Mononuclear cell (primary cell): Measurements from ENCODE around the gene SYT7. TPM values are rescaled to one million over a fixed set of nuclear protein-coding genes. Genes with fewer than 3 reads are reported as not detected.

Experiments
- H3K27me3 ChIP-seq: 2 replicates; pipeline ENCODE4 v1.6.0; 2011; ENCODE audit warnings: low read length, control low read depth; ENCODE audit not compliant: insufficient read depth
- H3K4me1 ChIP-seq: 2 replicates; pipeline ENCODE4 v1.5.1; 2011; ENCODE audit warnings: mild to moderate bottlenecking, low read length, control low read depth; ENCODE audit not compliant: insufficient read depth
- H3K4me3 ChIP-seq: 2 replicates; pipeline ENCODE4 v1.5.1; 2011; ENCODE audit warnings: mild to moderate bottlenecking, low read length, moderate library complexity
- H3K9me3 ChIP-seq: 2 replicates; pipeline ENCODE4 v1.5.1; 2011; ENCODE audit warnings: low read depth, mild to moderate bottlenecking, control low read depth, low read length
- total RNA-seq: library from RNA; depleted of rRNA; stranded (reverse); fragments of >200 nt; gene quantifications from one replicate; pipeline ENCODE4 v1.2.3, GENCODE V29; 2012

Gene SYT7
- total RNA-seq, 1 donor, result under 0.01 TPM

DNA sequence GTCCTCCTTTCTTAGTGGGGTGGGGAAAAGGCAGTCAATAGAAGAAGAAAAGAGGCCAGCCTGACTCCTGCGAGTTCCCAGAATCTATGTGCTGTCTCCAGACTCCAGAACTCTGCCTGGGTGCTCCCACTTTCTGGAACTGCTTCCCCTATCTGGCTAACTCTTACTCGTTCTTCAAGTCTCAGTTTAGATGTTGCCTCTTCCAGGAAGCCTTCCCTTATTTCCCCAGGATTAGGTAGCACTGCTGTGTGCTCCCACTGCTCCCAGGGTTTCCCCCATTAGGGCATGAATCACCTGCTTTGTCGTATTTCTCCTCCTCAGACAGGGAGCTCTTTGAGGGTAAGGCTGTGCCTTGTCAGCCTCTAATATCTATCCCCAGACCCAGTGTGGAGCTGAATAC is 17.5 kb upstream of the SYT7 start:
- Histone ChIP-seq H3K4me1 (no peaks in the 10 kb centered on the region), H3K4me3 (no peak overlapping the region), H3K27me3 (no peaks in the 10 kb centered on the region), H3K9me3 (no peaks in the 10 kb centered on the region)

DNA sequence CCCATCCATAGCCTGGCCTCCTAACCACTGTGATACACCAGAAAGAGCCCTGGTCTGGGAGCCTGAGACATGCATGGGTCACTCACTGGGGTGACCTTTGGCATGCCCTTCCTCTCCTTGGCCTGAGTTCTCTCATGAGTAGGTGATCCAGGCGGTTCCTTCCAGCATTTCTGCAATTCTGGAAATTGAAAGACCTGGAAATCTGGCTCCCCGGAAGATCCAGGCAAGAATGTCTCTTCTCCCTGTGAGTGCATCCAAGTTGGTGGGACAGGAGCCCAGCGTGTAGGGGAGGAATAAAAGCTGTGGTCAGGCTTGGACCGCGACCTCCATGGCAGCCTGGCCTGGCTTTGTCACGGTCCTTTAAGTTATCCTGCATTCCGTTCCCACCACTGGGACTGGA is 16.1 kb upstream of the SYT7 start:
- Histone ChIP-seq H3K9me3 (no peaks in the 10 kb centered on the region), H3K27me3 (no peaks in the 10 kb centered on the region), H3K4me3 (no peak overlapping the region), H3K4me1 (no peaks in the 10 kb centered on the region)

DNA sequence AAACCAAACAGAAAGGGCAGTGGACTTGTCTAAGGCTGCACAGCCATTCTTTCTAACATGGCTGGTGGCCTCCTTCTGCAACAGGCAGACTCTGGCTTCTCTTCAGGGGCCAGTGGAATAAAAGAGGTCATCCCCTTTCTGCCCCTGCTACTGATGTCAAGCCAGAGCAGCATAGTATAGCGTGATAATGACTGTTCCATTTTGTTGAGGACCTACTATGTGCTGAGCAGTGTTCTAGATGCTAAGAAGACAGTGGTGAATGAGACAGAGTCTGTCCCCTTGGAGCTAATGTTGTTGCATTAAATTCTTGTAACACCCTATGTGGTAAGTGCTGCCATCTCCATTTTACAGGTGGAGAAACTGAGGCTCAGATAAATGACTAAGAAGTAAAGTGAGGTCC is 15.7 kb upstream of the SYT7 start:
- Histone ChIP-seq H3K27me3 (no peaks in the 10 kb centered on the region), H3K9me3 (no peaks in the 10 kb centered on the region), H3K4me1 (no peaks in the 10 kb centered on the region), H3K4me3 (no peak overlapping the region)

DNA sequence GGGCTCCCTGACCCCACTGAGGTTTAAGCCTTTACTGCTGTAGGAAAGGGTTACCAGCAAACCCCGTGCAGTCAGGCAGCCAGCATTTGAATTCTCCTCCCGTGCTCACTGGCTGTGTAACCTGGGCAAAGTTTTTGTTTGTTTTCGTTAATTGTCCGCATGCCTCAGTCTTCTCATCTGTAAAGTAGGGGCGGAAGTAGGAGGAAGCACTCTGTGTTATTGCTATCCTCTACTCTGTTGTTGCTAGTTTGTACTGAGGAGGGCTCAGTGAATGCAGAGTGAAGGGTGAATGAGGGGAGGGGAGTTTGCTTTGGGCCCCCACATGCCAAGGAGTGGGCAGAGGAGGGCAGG is 14.0 kb upstream of the SYT7 start:
- no peak overlapping the region for H3K4me3 ChIP-seq
- no peaks in the 10 kb centered on the region for H3K27me3 ChIP-seq
- H3K4me1 ChIP-seq, result no peaks in the 10 kb centered on the region
- no peaks in the 10 kb centered on the region for H3K9me3 ChIP-seq

DNA sequence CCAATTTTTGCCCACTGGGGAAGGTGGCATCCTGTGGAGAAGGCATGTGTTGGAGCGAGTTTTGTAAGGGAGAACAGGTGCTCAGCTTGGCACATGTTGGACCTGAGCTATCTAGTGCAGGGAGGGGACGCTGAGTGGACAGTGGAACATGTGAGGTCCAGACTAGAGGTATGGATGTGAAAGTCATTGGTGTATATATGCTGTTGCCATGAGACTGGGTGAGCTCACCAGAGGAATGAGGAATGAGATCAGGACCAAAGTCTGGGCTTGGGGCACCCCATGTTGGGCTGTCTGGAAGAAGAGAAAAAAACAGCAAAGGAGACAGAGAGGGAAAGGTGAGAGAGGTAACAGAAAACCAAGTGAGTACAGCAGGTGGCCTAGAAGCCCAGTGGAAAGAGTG is 12.3 kb upstream of the SYT7 start:
- Histone ChIP-seq H3K9me3 (no peaks in the 10 kb centered on the region), H3K4me1 (peaks cover 6% of the 10 kb centered on the region), H3K4me3 (no peak overlapping the region), H3K27me3 (peaks cover 6% of the 10 kb centered on the region)

DNA sequence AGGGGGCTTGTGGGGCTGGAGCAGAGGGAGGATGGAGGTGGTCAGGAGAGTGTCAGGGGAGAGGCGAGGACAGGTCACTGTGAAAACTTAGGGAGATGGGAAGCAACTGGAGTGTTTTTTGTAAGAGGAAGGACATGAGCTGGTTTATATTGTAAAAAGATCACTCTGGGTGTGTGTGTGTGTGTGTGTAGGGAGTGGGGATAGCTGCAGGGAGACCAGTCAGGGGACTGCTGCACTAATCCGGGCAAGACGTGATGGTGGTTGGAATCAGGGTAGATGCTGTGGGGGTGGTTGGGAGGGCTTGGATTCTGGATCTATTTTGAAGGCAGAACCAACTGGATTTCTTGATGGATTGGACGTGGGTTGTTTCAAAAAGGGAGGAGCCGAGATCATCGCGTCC is 11.3 kb upstream of the SYT7 start:
- Histone ChIP-seq H3K27me3 (peaks cover 13% of the 10 kb centered on the region), H3K4me3 (no peak overlapping the region), H3K9me3 (no peaks in the 10 kb centered on the region), H3K4me1 (peaks cover 9% of the 10 kb centered on the region)

DNA sequence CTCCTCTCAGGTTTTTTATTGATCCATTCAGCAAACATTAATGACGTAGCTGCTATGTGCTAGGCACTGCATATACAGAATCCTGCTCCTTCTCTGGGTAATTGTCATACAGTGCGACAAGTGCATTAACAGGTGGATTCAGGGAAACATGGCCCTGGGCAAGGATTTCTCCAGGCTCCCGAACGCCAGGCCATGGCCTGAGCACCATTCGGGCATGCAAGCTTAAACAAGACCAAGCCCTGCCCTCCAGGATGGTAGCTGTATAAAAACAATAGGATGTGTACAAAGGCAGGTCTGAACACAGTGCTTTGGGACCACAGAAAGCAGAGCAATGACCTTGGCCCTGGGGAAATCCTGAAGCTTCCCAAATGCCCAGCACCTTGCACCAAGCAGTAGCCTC is 9.1 kb upstream of the SYT7 start:
- Histone ChIP-seq H3K9me3 (no peaks in the 10 kb centered on the region), H3K27me3 (peaks cover 18% of the 10 kb centered on the region), H3K4me3 (no peak overlapping the region), H3K4me1 (peaks cover 9% of the 10 kb centered on the region)

DNA sequence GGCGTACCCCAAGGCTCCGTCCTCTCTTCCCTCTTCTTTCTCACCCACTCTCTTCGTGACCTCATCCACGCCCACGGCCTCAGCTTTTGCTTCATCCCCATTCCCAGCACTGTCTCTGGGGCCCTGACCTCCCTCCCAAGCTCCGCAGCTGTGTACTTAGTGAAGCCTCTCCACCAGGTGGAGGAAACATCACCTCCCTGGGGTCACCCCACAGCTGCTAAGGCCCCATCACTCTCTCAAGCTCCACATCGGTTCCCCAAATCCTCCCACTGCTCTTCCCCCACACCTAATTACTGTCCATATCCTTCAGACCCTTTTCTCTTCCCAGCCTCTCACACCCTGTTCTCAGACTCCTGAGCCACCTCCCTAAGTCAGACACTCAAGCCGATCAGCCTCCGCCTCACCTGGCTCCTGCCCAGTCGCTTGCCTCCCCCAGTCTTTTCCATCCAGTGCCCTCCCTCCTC is 7.9 kb upstream of the SYT7 start:
- H3K4me3 ChIP-seq, result no peak overlapping the region
- H3K4me1 ChIP-seq, result peaks cover 9% of the 10 kb centered on the region
- H3K27me3 ChIP-seq, result peaks cover 18% of the 10 kb centered on the region
- no peaks in the 10 kb centered on the region for H3K9me3 ChIP-seq

DNA sequence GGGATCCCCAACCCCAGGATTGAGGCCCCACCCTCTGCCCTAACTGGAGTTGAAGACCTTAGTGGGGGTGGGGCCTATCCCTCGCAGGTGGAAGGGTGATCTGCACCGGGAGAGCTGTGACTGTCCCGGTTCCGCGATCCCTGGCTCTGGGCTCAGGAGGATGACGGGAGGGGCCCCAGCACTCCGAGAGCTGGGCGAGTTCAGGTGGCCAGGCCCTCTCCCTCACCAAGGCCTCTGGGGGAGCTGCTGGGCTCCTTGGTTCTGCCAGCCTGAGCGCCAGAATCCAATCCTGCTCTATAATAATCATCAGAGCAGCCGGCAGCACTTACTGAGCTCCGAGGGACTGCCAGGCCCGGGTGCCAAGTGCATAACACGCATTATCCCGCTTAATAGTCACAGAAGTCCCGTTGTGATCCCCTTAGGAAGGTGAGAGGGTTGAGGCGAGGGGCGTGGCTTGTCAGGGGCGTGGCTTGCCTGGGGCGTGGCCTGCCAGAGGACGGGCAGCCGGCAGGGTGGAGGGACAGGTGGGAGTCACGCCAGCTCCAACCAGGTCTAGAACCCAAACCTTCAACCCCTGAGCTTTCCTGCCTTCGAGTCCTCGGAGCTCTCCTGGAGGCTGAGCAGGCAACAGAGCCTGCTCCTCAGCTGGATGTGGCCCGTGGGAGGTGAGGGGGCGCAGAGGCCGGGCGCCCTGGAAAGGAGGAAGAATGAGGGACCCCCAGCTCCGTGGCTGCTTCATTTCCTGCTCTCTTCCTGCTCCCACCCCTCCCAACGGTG is 7.3 kb upstream of the SYT7 start:
- H3K27me3 ChIP-seq, result peaks cover 21% of the 10 kb centered on the region
- H3K4me1 ChIP-seq, result peaks cover 9% of the 10 kb centered on the region
- peak overlapping the region; percentile 10 for H3K4me3 ChIP-seq
- H3K9me3 ChIP-seq, result no peaks in the 10 kb centered on the region

DNA sequence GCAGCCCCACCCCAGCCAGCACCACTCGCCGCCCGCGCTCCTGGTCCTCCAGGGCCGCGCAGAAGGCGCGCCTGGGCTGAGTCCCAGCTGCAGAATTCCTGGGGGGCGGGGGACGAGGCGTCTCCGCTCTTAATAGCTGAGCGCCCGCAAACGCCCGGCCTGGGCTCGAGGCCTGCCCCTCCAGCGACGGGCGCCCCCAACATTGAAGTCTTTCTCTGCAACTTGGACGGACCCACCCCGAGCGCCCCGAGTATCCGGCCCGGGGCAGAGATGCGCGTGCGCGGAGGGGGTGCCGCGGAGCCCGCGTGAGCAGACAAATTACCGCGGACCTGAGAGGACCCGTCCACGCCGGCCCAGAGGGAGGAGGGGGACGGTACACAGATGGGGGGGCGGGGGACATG is 6.7 kb upstream of the SYT7 start:
- H3K4me3 ChIP-seq, result no peak overlapping the region
- peaks cover 9% of the 10 kb centered on the region for H3K4me1 ChIP-seq
- H3K27me3 ChIP-seq, result peaks cover 24% of the 10 kb centered on the region
- H3K9me3 ChIP-seq, result no peaks in the 10 kb centered on the region

DNA sequence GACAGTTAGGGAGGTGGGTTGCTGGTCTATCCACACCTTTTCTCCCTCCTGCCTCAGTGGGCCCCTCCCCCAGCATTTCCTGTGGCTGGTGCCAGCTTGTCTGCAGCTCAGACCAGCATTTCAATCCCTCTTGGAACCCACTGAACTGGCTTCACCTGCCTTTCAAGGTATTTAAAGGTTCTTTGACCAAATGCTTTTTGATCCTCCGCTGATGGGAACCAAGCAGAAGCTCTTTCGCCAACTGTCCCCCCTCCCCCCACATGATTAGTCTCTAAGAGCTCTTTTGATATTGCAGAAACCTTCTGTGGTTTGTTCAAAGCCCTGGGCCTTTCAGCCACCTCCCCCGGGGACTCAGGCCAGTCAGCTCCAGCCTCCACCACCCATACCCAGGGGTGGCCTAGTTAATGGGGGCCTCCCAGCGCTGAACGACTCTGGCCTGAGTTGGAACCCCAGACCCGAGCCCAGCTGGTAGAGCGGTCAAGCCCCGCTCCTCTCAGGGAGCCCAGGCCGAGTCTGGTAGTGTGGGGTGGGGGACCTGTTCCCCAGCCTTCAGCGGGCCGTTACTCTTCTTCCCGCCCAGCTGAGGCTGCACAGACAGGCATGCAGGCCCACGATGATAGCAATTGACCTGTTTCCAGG is 6.0 kb upstream of the SYT7 start:
- peaks cover 9% of the 10 kb centered on the region for H3K4me1 ChIP-seq
- no peak overlapping the region for H3K4me3 ChIP-seq
- no peaks in the 10 kb centered on the region for H3K9me3 ChIP-seq
- peaks cover 30% of the 10 kb centered on the region for H3K27me3 ChIP-seq

DNA sequence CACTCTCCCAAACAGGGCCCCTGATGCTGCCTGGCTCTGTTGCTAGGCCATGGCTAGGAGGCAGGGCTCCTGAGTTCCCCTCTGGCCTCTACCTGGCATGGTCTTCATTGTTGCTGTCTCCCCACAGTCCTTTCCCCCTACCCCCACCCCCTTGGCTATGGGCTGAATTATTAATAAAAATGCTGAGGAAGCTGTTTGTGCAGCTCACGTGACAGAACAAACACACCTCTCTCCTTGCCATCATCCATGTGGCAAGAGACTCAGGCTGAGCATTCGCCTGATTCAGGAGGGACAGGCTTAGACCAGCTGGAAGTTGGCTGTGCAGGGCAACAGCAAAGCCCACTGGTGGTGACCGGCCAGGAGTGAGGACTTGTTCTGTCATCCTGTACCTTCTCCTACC is 4.2 kb upstream of the SYT7 start:
- H3K27me3 ChIP-seq, result peaks cover 37% of the 10 kb centered on the region
- peaks cover 20% of the 10 kb centered on the region for H3K4me1 ChIP-seq
- H3K9me3 ChIP-seq, result no peaks in the 10 kb centered on the region
- no peak overlapping the region for H3K4me3 ChIP-seq

DNA sequence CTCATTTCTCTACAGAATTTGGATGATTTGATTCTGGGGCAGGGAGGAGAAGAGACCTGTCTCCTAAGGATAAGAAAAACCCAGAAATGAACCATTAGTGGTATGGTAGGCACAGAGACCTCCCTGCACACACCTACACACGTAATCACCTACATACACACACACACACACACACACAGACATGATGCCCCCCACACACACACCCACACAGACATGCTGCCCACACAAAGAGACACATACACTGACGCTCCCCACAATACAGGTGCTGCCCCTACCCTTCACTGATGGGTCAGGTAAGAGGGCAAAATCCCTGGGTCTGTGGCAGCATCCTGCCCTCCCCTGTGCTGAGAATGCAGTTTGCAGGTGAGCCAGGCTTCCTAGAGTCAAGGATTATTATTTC is 1.1 kb upstream of the SYT7 start:
- Histone ChIP-seq H3K4me3 (no peak overlapping the region), H3K27me3 (peaks cover 36% of the 10 kb centered on the region), H3K9me3 (no peaks in the 10 kb centered on the region), H3K4me1 (peaks cover 12% of the 10 kb centered on the region)

DNA sequence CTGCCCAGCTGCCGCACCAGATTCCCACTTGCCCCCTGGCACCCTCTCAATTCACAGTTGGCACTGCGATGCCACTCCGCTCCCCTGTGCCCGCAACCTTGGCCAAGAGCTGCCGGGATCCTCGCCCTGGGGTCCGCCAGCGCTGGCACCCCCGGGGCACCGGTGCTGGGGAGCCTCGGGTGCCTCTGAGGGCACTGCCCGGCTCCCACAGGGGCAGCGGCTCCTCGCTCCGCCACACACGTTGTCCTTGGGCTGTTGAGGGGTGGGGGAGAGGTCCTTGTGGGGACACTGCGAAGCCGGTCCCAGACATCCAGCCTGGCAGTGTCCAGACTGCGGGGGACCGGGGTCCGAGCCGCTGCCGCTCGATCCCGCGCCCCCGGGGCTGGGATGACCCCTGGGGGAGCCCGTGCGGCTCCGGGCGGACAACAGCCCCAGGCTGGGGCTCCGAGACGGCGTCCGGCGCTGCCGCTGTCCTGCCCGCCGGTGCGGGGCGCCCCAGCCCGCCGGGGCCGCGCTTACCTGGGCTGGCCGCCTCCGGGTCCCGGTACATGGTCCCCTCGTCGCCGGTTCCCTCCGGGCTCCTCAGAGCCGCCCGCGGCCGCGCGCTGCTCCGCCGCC is 496 bp downstream of the SYT7 start:
- H3K4me1 ChIP-seq, result peaks cover 12% of the 10 kb centered on the region
- no peaks in the 10 kb centered on the region for H3K9me3 ChIP-seq
- no peak overlapping the region for H3K4me3 ChIP-seq
- peaks cover 34% of the 10 kb centered on the region for H3K27me3 ChIP-seq

DNA sequence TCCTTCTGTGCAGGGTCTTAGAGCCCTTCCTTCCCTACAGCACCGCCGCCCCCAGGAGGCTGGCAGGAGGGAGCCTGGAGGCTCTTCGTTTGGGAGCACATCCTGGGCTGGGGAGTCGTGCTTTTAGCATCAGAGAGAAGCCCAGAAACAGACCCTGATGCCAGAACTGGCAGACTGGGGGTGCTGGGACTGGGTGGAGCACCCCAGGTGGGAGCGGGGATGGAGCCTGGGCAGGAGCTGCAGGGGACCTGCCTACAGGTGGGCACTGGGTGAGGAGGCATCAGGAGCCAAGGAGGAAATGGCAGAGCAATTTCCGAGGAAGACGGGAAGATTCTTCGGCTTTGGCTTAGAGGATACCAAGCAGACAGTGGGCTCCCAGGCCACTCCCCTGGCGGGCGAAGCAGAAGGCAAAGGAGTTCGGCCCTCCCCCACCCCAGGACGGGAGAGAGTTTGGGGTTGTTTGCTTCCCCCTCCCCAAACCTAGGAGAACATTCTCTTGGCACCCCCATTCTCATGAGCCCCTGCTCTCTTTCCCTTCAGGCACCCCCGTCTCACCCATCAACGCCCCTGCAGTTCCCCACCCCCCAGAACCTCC is 1.1 kb downstream of the SYT7 start:
- Histone ChIP-seq H3K4me3 (no peak overlapping the region), H3K4me1 (peaks cover 12% of the 10 kb centered on the region), H3K27me3 (peaks cover 34% of the 10 kb centered on the region), H3K9me3 (no peaks in the 10 kb centered on the region)
